Mesendoderm (in vitro differentiated cells): ENCODE measurements around the gene ABCC8.

Experiments used
- DNase-seq: peaks from one replicate; pipeline ENCODE4 v3.0.0; 2013
- H2AK5ac ChIP-seq: 2 replicates; pipeline ENCODE4 v1.6.1; 2013; ENCODE audit warnings: low read length, inconsistent platforms
- H2BK120ac ChIP-seq: 2 replicates; pipeline ENCODE4 v1.6.1; 2013; ENCODE audit warnings: low read depth, mild to moderate bottlenecking, low read length, moderate library complexity, mixed read lengths
- H2BK15ac ChIP-seq: replicated peaks from 2 replicates; pipeline ENCODE4 v1.6.1; 2013; ENCODE audit warnings: low read depth, mild to moderate bottlenecking, moderate library complexity
- H2BK5ac ChIP-seq: 2 replicates; pipeline ENCODE4 v1.6.1; 2013; ENCODE audit warnings: low read length, inconsistent platforms
- H3K18ac ChIP-seq: 2 replicates; pipeline ENCODE4 v1.6.1; 2013; ENCODE audit warnings: mild to moderate bottlenecking, low read length, mixed read lengths
- H3K23ac ChIP-seq: one replicate; pipeline ENCODE4 v1.6.1; 2013; ENCODE audit warnings: low read length
- H3K27ac ChIP-seq: 2 replicates; pipeline ENCODE4 v1.5.1; 2013; ENCODE audit warnings: low read depth, mild to moderate bottlenecking, inconsistent platforms, low read length, moderate library complexity
- H3K27me3 ChIP-seq: 2 replicates; pipeline ENCODE4 v1.6.1; 2013; ENCODE audit warnings: low read length, control low read depth, mild to moderate bottlenecking, inconsistent platforms; ENCODE audit not compliant: insufficient read depth, poor library complexity
- H3K36me3 ChIP-seq: 2 replicates; pipeline ENCODE4 v1.6.1; 2013; ENCODE audit warnings: low read length, inconsistent platforms; ENCODE audit not compliant: control insufficient read depth, insufficient read depth
- H3K4ac ChIP-seq: one replicate; pipeline ENCODE4 v1.6.1; 2013; ENCODE audit warnings: low read depth, mild to moderate bottlenecking, low read length, moderate library complexity
- H3K4me1 ChIP-seq: 2 replicates; pipeline ENCODE4 v1.6.1; 2013; ENCODE audit warnings: low read depth, low read length, inconsistent platforms; ENCODE audit not compliant: control insufficient read depth
- H3K4me2 ChIP-seq: 2 replicates; pipeline ENCODE4 v1.6.1; 2013; ENCODE audit warnings: low read length
- H3K4me3 ChIP-seq: 2 replicates; pipeline ENCODE4 v1.5.1; 2013; ENCODE audit warnings: mild to moderate bottlenecking, low read length
- H3K56ac ChIP-seq: one replicate; pipeline ENCODE4 v1.6.1; 2013; ENCODE audit warnings: low read length
- H3K79me1 ChIP-seq: 2 replicates; pipeline ENCODE4 v1.6.1; 2013; ENCODE audit warnings: low read length, inconsistent platforms
- H3K79me2 ChIP-seq: 2 replicates; pipeline ENCODE4 v1.6.1; 2013; ENCODE audit warnings: mild to moderate bottlenecking, low read length; ENCODE audit not compliant: control insufficient read depth, insufficient read depth
- H3K9ac ChIP-seq: 2 replicates; pipeline ENCODE4 v1.6.1; 2013; ENCODE audit warnings: low read length, inconsistent platforms
- H4K5ac ChIP-seq: one replicate; pipeline ENCODE4 v1.6.1; 2013; ENCODE audit warnings: low read length
- H4K8ac ChIP-seq: one replicate; pipeline ENCODE4 v1.6.1; 2013; ENCODE audit warnings: low read depth, mild to moderate bottlenecking, control low read depth, low read length, moderate library complexity
- WGBS: extraction: QIAGEN DNeasy Blood & Tissue Kit; methylation state at CpG from one replicate; pipeline ENCODE4 v1.1.7; 2013; ENCODE audit warnings: low lambda C conversion rate, missing lambda C conversion rate; ENCODE audit not compliant: insufficient coverage; ENCODE audit errors: extremely low coverage; 5-methylcytosine and 5-hydroxymethylcytosine counted together

Gene ABCC8

DNA sequence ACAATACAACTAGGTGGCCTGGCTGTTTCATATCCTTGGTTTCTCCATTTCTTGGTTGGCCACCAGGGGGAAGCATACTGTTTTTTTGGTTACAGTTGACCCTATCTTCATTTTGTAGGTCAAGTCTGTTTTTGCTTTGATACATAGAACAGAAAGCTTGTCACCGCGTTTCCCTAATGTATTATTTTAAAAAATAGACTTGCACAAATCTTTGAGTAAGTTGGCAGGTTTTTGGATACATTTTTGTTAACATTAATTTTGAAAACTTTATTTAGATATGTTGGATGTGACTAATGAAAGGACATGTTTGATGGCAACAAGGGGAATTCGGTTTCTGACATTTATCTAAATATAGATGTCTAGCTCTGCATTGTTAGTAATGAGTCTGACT, 122.0 kb downstream of the ABCC8 start:
- no peak overlapping the region for H2BK15ac ChIP-seq
- H3K4me3 ChIP-seq, result no peak overlapping the region
- no peak overlapping the region for H3K23ac ChIP-seq
- no peak overlapping the region for H2BK120ac ChIP-seq
- H4K5ac ChIP-seq, result no peak overlapping the region
- no peak overlapping the region for H4K8ac ChIP-seq
- no peak overlapping the region for H3K18ac ChIP-seq
- peaks cover 2% of the 10 kb centered on the region for H3K4me1 ChIP-seq
- H3K4me2 ChIP-seq, result no peak overlapping the region
- no peaks in the 10 kb centered on the region for H3K79me1 ChIP-seq
- H3K27me3 ChIP-seq, result peaks cover 26% of the 10 kb centered on the region
- no peak overlapping the region for H3K4ac ChIP-seq
- DNase-seq, result peak; percentile 84
- WGBS, result no CpG with 5 or more reads among the region's 3 CpGs
- H3K36me3 ChIP-seq, result no peaks in the 10 kb centered on the region
- no peaks in the 10 kb centered on the region for H3K79me2 ChIP-seq
- no peak overlapping the region for H3K27ac ChIP-seq
- no peak overlapping the region for H3K9ac ChIP-seq
- H3K56ac ChIP-seq, result no peak overlapping the region
- no peak overlapping the region for H2AK5ac ChIP-seq
- no peak overlapping the region for H2BK5ac ChIP-seq

- Histone ChIP-seq H3K27ac (no peak overlapping the region), H2BK120ac (no peak overlapping the region), H3K4me3 (peak overlapping the region; percentile 12), H3K4me1 (peaks cover 2% of the 10 kb centered on the region), H3K4ac (no peak overlapping the region), H3K79me2 (no peaks in the 10 kb centered on the region), H3K27me3 (peaks cover 26% of the 10 kb centered on the region), H3K4me2 (peak overlapping the region; percentile 61), H2BK5ac (no peak overlapping the region), H3K79me1 (no peaks in the 10 kb centered on the region), H2BK15ac (no peak overlapping the region), H3K9ac (peak overlapping the region; percentile 60), H4K5ac (no peak overlapping the region), H3K36me3 (no peaks in the 10 kb centered on the region), H2AK5ac (no peak overlapping the region), H4K8ac (no peak overlapping the region), H3K18ac (no peak overlapping the region), H3K56ac (peak overlapping the region; percentile 81), H3K23ac (no peak overlapping the region)
- DNase-seq, result peak; percentile 5
- WGBS, result no CpG with 5 or more reads among the region's 15 CpGs
Observed at GRCh38 chr11:17353821-17354600, 122.6 kb downstream of the ABCC8 start.

DNA sequence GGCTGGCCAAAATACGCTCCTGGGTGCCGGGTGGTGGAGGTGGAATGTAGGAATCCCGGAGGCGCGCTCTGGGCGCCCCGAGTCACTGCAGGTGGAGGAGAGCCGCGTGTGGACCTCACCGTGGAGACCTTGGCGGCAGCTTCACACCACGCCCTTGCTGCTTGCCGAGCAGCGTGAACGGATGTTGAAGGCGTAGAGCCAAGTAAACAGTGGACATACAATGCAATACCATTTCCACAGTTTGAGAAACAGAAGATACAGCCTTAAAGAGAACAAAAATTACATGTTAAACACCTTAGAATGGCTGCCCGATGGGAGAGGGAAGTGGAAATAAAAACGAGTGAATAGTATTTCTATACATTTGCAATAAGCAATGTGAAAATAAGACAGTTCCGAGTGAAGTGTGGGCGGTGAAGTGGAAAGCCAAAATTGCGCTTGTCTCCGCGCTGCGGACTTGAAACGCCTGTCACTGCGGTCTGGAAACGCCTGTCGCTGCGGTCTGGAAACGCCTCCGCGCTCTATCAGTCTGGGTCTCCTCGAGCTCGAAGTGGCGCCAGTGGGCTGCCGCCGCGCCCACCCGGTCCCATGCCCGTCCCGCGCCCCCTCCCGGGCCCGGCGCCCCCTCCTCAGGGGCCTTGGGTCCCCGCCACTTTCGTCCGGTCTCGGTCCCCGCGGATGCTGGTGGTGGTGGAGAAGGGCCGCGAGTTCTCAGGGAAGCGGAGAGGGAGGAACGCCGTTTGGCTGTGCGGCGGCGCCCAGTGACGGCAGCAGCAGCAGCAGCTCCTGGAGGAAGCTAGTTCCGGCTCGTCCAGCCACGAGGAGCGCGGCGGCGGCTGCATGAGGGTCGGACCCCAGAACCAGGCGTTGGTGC, 123.5 kb downstream of the ABCC8 start:
- no peak overlapping the region for H3K23ac ChIP-seq
- no peak overlapping the region for H4K5ac ChIP-seq
- H3K56ac ChIP-seq, result peak overlapping the region; percentile 81
- H3K27me3 ChIP-seq, result peaks cover 26% of the 10 kb centered on the region
- H2BK120ac ChIP-seq, result no peak overlapping the region
- H3K4me2 ChIP-seq, result peak overlapping the region; percentile 61
- no peak overlapping the region for H4K8ac ChIP-seq
- H3K4ac ChIP-seq, result no peak overlapping the region
- no peak overlapping the region for H2BK5ac ChIP-seq
- peak overlapping the region; percentile 26 for H3K4me3 ChIP-seq
- WGBS, result no CpG with 5 or more reads among the region's 69 CpGs
- peaks cover 2% of the 10 kb centered on the region for H3K4me1 ChIP-seq
- no peaks in the 10 kb centered on the region for H3K79me1 ChIP-seq
- no peak overlapping the region for H2BK15ac ChIP-seq
- no peak overlapping the region for H3K27ac ChIP-seq
- peak; percentile 81 for DNase-seq
- no peak overlapping the region for H3K18ac ChIP-seq
- peak overlapping the region; percentile 60 for H3K9ac ChIP-seq
- H3K79me2 ChIP-seq, result no peaks in the 10 kb centered on the region
- H3K36me3 ChIP-seq, result no peaks in the 10 kb centered on the region
- H2AK5ac ChIP-seq, result no peak overlapping the region

GRCh38 chr11:17351510-17352176, 125.0 kb downstream of the ABCC8 start, which contains the start of gene NCR3LG1:
NCR3LG1 (plus strand) TSS chr11:17351800; CDS start chr11:17351970, 170 bp downstream.
- Histone ChIP-seq H3K18ac (no peak within 1 kb of the TSS), H3K27me3 (peaks cover 26% of the 10 kb centered on the region), H3K9ac (no peak within 1 kb of the TSS), H2BK120ac (no peak within 1 kb of the TSS), H3K79me1 (no peaks in the 10 kb centered on the region), H3K27ac (no peak within 1 kb of the TSS), H3K36me3 (no peaks in the 10 kb centered on the region), H3K4me1 (peaks cover 2% of the 10 kb centered on the region), H2AK5ac (no peak within 1 kb of the TSS), H3K23ac (no peak within 1 kb of the TSS), H4K8ac (no peak within 1 kb of the TSS), H4K5ac (no peak within 1 kb of the TSS), H2BK5ac (no peak within 1 kb of the TSS), H3K4me3 (peak within 1 kb of the TSS; percentile 6), H3K79me2 (no peaks in the 10 kb centered on the region), H3K4me2 (peak within 1 kb of the TSS; percentile 46), H3K4ac (no peak within 1 kb of the TSS), H2BK15ac (no peak within 1 kb of the TSS), H3K56ac (peak within 1 kb of the TSS; percentile 17)
- WGBS, result no CpG with 5 or more reads among the region's 61 CpGs
- DNase-seq, result peak; percentile 40

- Histone ChIP-seq H4K5ac (no peak overlapping the region), H3K79me2 (no peaks in the 10 kb centered on the region), H3K4me2 (no peak overlapping the region), H2BK15ac (no peak overlapping the region), H3K56ac (no peak overlapping the region), H3K27me3 (peaks cover 26% of the 10 kb centered on the region), H3K9ac (no peak overlapping the region), H2AK5ac (no peak overlapping the region), H3K27ac (no peak overlapping the region), H3K4ac (no peak overlapping the region), H3K23ac (no peak overlapping the region), H3K79me1 (no peaks in the 10 kb centered on the region), H2BK5ac (no peak overlapping the region), H3K18ac (no peak overlapping the region), H3K4me1 (peaks cover 2% of the 10 kb centered on the region), H4K8ac (no peak overlapping the region), H3K36me3 (no peaks in the 10 kb centered on the region), H2BK120ac (no peak overlapping the region), H3K4me3 (no peak overlapping the region)
- DNase-seq, result no peak
- WGBS, result no CpG with 5 or more reads among the region's 12 CpGs
Observed at GRCh38 chr11:17351172-17351509, 125.5 kb downstream of the ABCC8 start.
